PC-9 (cell line): ENCODE measurements around the gene GLRX2.

ENCODE experiments used
- EZH2 ChIP-seq: fragments of 200-600 bp; sonication (generic); IDR thresholded peaks from 2 replicates; pipeline ENCODE4 v1.8.0; 2017; ENCODE audit warnings: antibody characterized with exemption, low read depth
- TF ChIP-seq, protein P1 (sequence below): fragments of 200-600 bp; sonication (generic); conservative IDR thresholded peaks from 2 replicates; pipeline ENCODE4 v1.6.1; 2017; ENCODE audit warnings: mixed run types, antibody characterized with exemption, mild to moderate bottlenecking, moderate library complexity

DNA sequence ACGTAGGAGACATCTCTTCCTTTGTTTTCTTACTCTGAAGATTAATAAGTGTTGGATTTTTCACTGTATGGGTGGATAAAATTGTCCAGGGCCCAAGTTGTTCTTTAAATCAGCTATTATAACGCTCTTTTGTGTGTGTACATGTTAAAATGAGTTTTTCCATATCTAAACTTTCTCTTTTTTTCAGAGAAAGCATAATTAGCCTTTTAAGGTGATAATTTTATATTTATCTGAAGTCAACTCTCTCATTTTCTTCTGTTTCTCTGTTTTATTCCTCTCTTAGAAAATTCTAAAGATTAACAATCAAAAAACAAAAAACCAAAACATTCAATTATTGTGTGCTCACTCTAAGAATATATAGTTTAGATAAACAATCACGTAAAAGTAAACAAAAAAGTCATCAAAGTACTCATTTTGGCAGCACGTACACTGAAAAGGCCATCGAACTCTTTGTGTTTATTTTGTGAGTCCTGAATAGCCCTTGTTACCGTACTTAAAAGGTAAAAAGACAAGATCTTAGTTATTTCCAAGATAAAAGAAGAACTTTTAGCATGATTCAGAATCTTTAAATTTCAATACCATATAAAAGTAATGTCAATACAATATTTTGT is 9.4 kb upstream of the GLRX2 start:
- TF ChIP-seq, protein P1, sequence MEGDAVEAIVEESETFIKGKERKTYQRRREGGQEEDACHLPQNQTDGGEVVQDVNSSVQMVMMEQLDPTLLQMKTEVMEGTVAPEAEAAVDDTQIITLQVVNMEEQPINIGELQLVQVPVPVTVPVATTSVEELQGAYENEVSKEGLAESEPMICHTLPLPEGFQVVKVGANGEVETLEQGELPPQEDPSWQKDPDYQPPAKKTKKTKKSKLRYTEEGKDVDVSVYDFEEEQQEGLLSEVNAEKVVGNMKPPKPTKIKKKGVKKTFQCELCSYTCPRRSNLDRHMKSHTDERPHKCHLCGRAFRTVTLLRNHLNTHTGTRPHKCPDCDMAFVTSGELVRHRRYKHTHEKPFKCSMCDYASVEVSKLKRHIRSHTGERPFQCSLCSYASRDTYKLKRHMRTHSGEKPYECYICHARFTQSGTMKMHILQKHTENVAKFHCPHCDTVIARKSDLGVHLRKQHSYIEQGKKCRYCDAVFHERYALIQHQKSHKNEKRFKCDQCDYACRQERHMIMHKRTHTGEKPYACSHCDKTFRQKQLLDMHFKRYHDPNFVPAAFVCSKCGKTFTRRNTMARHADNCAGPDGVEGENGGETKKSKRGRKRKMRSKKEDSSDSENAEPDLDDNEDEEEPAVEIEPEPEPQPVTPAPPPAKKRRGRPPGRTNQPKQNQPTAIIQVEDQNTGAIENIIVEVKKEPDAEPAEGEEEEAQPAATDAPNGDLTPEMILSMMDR, result no peak
- TF ChIP-seq EZH2, result no peak
